ENCODE measurements around the gene CYP19A1. TPM values are rescaled to one million over a fixed set of nuclear protein-coding genes. Genes with fewer than 3 reads are reported as not detected.

The CYP19A1 gene
- total and polyA plus RNA-seq, 2 of the 8 experiments (the other 6 are each of a cell fraction or from before 2014, with no cell fraction given): not detected

DNA sequence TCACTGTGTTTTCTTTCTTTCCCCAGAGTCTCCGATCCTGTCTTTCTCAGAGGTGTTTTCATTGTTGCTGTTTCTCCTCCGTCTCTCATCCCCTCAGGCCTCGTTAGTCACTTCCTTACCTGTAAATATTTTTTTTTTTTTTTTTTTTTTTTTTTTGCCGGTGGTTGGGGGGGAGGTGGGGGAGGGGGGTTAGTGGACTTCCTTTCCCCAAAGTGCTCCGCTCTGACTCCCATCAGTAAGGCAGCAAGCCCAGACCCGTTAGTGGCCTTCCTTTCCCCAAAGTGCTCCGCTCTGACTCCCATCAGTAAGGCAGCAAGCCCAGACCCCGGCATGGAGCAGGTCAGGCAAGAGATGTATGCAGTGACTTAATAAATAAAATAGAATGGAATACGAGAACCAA is 146.6 kb downstream of the CYP19A1 start (continued):
- TF ChIP-seq, protein P1, sequence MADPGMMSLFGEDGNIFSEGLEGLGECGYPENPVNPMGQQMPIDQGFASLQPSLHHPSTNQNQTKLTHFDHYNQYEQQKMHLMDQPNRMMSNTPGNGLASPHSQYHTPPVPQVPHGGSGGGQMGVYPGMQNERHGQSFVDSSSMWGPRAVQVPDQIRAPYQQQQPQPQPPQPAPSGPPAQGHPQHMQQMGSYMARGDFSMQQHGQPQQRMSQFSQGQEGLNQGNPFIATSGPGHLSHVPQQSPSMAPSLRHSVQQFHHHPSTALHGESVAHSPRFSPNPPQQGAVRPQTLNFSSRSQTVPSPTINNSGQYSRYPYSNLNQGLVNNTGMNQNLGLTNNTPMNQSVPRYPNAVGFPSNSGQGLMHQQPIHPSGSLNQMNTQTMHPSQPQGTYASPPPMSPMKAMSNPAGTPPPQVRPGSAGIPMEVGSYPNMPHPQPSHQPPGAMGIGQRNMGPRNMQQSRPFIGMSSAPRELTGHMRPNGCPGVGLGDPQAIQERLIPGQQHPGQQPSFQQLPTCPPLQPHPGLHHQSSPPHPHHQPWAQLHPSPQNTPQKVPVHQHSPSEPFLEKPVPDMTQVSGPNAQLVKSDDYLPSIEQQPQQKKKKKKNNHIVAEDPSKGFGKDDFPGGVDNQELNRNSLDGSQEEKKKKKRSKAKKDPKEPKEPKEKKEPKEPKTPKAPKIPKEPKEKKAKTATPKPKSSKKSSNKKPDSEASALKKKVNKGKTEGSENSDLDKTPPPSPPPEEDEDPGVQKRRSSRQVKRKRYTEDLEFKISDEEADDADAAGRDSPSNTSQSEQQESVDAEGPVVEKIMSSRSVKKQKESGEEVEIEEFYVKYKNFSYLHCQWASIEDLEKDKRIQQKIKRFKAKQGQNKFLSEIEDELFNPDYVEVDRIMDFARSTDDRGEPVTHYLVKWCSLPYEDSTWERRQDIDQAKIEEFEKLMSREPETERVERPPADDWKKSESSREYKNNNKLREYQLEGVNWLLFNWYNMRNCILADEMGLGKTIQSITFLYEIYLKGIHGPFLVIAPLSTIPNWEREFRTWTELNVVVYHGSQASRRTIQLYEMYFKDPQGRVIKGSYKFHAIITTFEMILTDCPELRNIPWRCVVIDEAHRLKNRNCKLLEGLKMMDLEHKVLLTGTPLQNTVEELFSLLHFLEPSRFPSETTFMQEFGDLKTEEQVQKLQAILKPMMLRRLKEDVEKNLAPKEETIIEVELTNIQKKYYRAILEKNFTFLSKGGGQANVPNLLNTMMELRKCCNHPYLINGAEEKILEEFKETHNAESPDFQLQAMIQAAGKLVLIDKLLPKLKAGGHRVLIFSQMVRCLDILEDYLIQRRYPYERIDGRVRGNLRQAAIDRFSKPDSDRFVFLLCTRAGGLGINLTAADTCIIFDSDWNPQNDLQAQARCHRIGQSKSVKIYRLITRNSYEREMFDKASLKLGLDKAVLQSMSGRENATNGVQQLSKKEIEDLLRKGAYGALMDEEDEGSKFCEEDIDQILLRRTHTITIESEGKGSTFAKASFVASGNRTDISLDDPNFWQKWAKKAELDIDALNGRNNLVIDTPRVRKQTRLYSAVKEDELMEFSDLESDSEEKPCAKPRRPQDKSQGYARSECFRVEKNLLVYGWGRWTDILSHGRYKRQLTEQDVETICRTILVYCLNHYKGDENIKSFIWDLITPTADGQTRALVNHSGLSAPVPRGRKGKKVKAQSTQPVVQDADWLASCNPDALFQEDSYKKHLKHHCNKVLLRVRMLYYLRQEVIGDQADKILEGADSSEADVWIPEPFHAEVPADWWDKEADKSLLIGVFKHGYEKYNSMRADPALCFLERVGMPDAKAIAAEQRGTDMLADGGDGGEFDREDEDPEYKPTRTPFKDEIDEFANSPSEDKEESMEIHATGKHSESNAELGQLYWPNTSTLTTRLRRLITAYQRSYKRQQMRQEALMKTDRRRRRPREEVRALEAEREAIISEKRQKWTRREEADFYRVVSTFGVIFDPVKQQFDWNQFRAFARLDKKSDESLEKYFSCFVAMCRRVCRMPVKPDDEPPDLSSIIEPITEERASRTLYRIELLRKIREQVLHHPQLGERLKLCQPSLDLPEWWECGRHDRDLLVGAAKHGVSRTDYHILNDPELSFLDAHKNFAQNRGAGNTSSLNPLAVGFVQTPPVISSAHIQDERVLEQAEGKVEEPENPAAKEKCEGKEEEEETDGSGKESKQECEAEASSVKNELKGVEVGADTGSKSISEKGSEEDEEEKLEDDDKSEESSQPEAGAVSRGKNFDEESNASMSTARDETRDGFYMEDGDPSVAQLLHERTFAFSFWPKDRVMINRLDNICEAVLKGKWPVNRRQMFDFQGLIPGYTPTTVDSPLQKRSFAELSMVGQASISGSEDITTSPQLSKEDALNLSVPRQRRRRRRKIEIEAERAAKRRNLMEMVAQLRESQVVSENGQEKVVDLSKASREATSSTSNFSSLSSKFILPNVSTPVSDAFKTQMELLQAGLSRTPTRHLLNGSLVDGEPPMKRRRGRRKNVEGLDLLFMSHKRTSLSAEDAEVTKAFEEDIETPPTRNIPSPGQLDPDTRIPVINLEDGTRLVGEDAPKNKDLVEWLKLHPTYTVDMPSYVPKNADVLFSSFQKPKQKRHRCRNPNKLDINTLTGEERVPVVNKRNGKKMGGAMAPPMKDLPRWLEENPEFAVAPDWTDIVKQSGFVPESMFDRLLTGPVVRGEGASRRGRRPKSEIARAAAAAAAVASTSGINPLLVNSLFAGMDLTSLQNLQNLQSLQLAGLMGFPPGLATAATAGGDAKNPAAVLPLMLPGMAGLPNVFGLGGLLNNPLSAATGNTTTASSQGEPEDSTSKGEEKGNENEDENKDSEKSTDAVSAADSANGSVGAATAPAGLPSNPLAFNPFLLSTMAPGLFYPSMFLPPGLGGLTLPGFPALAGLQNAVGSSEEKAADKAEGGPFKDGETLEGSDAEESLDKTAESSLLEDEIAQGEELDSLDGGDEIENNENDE (IDR thresholded peaks at IDR 0.05; ENCODE audit: insufficient replicate concordance, low read length): no peak
- TF ChIP-seq TAF1 (IDR thresholded peaks at IDR 0.05; ENCODE audit: low read depth, low read length) (no peak), KDM1A (IDR thresholded peaks at IDR 0.05; ENCODE audit: borderline replicate concordance, low read length) (no peak), TCF12 (IDR thresholded peaks at IDR 0.05; ENCODE audit: low read depth, low read length) (no peak), CREB1 (IDR thresholded peaks at IDR 0.05) (no peak), SP2 (IDR thresholded peaks at IDR 0.05; ENCODE audit: low read length) (no peak), RBBP5 (IDR thresholded peaks at IDR 0.05; ENCODE audit: borderline replicate concordance, low read depth, low read length) (no peak)
- TF ChIP-seq, protein P2, sequence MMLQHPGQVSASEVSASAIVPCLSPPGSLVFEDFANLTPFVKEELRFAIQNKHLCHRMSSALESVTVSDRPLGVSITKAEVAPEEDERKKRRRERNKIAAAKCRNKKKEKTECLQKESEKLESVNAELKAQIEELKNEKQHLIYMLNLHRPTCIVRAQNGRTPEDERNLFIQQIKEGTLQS (IDR thresholded peaks at IDR 0.05; ENCODE audit: insufficient read depth, low read depth, low read length): no peak
- TF ChIP-seq, protein P3, sequence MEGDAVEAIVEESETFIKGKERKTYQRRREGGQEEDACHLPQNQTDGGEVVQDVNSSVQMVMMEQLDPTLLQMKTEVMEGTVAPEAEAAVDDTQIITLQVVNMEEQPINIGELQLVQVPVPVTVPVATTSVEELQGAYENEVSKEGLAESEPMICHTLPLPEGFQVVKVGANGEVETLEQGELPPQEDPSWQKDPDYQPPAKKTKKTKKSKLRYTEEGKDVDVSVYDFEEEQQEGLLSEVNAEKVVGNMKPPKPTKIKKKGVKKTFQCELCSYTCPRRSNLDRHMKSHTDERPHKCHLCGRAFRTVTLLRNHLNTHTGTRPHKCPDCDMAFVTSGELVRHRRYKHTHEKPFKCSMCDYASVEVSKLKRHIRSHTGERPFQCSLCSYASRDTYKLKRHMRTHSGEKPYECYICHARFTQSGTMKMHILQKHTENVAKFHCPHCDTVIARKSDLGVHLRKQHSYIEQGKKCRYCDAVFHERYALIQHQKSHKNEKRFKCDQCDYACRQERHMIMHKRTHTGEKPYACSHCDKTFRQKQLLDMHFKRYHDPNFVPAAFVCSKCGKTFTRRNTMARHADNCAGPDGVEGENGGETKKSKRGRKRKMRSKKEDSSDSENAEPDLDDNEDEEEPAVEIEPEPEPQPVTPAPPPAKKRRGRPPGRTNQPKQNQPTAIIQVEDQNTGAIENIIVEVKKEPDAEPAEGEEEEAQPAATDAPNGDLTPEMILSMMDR (IDR thresholded peaks at IDR 0.05; ENCODE audit: control extremely low read depth in 1 of 3, insufficient read depth in 1 of 3, low read depth in 1 of 3, low read length in 3 of 3): no peak
